NCI-H1694 (cell line): ENCODE measurements around the gene FAM83B.

Experiments used
- DNase-seq: peaks from one replicate; lab custom pipeline; 2025; lab: John Stamatoyannopoulos, UW

The FAM83B gene

DNA sequence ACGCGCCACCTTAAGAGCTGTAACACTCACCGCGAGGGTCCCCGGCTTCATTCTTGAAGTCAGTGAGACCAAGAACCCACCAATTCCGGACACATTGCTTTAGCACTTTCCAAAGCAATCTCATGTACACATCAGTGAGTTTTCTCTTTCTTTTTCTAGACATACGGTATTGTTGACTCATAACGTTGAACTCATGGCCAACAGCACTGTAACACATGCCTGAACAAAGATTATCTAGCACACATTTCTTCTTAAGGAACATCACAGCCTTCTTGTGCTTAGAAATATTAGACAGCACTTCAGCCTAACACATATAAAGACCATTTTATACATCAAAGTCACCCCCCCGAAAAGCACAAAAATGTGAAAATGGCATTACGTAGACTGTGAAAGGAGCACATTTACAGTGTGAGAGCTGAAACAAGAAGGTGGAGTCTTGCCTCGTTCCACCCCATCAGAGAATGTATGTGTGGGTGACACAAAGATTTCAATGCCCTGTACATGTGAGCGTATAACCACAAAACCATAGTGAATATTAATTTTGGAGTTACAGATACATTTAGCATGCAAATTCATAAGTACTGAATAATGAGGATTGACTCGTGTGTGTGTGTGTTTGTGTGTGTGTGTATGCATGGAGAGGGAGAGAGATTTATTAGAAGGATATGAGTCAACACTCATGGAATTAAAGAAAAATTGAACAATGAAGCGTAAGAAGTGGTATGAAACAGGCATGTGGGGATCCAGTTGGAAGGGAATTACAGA lies 134.1 kb downstream of the FAM83B start:
- no peak for DNase-seq

DNA sequence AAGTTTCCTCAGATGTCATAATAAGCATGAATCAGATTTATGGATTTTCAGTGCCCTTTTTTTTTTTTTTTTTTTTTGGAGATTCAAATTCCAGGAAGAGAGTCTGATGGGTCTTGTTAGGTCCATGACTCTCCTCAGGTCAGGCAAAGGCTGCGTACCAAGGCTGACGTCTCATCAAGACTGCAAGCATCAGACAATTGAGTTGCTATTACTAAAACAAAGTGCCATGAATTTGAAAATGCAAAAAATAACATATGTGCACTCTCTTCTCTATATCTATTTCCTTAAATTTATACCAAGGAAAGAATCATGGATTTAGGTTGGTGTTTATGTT lies 134.7 kb downstream of the FAM83B start:
- DNase-seq = no peak

DNA sequence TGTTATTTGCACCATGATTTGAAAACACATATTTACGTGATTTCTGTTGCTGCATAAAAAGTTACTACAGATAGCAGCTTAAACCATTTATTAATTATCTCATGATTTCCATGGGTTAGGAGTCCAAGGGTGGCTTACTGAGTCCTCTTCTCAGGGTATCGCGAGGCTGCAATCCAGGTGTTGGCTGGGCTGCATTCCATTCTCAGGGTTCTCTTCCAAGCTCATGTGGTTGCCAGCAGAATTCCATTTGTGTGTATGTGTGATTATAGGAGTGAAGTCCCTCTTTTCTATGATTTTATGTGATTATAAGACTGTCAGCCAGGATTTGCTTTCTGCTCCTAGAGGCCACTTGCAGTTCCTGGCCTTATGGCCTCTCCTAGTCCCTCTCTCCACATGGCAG lies 135.1 kb downstream of the FAM83B start:
- DNase-seq = no peak

DNA sequence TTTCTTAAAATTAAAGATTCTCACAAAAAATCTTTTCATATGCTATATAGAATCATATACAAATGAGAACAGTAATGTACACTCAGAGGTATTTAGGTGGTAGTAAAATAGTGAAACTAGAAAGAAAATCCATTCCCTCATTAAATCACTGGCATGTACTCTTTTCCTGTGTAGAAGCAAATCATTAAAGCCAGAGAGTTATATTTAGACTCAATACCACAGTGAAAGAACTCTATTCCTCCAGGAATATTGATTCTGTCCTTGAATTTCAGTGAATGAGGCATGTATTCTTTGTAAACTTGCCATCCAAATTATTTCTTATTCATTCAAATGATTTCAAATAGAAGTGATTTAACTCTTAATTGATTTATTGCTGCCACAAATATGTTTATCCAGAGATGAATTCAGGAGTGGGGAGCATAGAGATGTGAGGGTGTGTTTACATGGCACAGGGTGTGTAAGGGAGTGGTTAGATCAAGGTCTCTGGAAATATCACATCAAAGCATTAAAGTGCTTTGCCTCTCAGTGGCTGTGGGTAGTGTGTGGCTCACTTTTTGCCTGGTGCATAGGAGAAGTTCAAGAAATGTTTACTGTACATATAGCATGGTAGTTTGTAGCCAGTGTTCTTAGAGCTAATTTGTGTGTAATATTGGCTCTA lies 141.2 kb downstream of the FAM83B start:
- DNase-seq = no peak

DNA sequence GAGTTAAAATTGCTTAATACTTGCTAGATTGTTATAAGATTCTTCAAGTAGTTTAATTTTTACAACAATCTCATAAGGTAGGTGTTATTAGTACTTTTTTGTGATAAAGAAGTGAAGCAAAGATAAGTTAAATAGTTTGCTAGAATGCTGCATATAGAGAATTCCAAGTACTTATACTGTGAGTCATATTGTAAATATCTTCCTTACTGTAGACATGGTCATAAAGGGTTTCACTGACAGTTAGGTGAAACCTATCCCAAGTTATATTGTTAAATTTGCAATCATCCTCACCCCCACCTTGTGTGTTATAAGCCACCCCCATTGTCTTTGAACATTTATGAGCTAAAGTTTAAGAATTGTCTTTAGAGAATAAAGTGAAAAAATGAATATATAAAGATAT lies 142.0 kb downstream of the FAM83B start:
- DNase-seq = no peak

DNA sequence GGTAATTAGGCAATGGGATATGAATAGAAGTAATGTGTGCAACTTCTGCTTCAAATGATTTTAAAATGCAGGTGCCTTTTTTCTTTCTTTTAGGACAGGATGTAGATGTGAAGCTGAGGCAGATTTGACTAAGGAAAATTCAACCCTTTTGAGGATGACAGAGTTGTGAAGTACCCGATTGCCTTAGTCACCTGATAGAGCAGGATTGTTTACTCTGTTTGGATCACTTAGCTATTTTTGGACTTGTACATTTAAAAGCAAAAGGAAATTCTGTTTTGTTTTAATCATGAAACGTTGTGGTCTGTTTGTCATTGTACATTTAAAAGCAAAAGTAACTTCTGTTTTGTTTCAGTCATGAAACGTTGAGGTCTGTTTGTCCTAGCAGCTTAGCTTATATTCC lies 143.4 kb downstream of the FAM83B start:
- no peak for DNase-seq
